Inflammatory macrophage treated with lipopolysaccharide for 1 hour (primary cell): ENCODE measurements around the gene PEMT.

Source experiments
- DNase-seq, 2 donors: peaks; one replicate each; pipeline ENCODE4 v3.0.0-alpha.2; 2020 to 2022

PEMT gene

DNA sequence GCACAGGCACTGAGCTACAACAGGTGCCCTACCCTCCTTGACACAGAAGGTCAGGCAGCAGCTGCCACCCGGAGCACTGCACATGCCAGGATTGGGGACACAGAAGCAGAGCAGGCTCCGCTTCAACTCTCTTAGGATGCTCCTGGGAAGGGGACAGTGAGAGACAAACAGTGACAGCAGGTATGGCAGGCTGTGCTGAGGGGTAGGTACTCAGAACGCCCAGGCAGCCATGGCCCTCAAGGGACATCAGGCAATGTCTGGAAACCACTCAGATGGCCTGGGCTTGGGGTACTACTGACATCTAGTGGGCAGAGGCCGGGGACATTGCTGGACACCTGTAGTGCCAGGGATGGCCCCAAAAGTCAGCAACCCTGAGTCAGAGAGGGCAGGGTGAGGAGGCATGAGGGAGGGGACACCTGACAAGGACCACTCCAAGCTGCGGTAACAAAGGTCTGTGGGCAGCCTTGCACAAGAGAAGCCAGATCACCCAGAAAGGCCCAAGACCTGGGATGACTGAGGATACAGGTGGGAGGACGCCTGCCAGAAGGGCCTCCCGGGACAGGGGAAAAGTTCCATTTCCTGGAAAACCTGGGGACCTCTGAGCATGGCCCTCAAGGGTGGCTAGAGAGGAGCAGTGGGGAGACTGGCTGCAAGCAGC lies 21.2 kb downstream of the PEMT start:
- no peak for DNase-seq

DNA sequence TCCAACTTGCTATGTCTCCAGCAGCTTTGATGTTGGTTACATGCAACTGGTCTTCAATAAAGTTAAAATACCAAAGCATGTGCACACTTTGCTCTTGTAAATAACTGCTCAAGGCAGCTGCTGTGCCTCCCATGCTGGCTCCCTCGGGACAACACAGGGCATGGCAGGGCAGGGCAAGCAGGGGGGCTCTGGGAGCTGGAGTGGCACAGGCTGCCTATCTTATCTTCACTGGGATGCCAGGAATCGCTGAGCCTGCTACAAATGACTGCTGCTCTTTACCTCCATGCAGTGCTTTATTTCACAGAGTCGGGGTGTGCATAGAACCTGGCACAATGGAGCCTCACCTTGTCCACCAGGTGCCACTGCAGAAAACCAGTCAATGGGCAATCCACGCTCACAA lies 21.8 kb downstream of the PEMT start:
- no peak for DNase-seq

DNA sequence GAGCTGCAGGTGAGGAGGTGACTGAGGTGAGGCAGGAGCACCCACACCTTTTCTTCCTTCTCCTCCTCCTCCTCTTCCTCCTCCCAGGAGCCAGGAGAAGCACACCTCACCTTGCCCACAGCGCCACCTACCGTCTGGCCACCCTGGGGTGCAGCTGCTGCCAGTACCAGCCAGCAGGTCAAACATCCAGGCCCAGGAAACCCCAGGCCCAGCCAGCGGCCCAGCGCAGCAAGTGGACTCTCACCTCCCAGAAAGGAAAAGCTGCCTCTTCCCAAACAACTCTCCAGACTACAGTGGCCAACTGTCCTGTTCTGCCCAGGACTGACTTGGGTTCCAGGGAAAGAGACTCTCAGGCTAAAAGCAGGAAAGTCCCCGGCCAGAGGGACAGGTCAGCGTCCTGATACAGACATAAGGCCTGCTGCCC lies 22.7 kb downstream of the PEMT start:
- peak; percentile 15 to 59 for DNase-seq

DNA sequence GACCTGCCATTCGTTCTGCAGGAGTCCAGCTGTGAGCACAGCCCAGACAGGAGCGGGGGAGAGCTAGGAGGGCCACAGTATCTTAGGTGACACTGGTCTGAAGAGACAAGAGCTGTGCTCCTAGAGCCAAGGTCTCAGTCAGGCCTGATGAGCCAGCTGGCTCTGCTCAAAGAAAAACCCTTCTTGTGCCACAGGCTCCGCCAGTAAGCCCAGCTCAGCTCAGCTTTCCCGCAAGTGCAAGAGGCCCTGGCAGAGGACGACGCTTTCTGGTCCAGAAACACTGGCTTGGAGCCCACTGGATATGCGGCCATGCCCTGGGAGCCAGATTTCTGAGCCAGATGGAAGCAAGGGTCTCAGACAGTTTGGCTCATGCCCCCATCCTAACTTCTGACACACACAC lies 23.9 kb downstream of the PEMT start:
- no peak for DNase-seq

DNA sequence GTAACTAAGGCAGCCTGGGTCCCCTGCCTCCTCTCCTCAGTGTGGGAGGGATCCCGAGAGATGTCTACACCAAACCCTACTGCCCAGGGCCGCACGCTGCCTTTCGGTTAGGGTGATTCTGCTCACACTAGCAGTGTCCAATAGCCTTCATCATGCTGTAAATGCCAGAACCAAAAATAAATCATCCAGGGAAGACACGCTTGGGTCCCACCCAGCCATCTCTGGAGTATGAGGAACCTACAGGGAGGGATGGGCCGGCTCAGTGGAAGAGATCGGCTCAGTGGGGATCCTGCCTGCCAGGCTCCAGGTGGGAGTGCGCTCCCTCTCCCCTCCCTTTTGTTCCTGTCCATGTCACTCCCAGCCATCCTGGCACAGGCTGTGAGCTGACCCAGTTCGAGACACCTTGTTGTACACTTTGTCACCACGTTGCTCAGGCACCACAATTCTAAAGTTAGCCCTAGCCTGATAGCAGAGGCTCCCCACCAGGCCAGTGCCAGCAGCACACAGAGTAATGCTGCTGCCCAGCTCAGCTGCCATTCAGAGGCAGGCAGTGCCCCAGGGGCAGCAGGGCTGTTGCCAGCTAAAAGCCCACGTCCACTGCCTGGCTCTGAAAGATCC lies 24.5 kb downstream of the PEMT start:
- DNase-seq, result no peak

DNA sequence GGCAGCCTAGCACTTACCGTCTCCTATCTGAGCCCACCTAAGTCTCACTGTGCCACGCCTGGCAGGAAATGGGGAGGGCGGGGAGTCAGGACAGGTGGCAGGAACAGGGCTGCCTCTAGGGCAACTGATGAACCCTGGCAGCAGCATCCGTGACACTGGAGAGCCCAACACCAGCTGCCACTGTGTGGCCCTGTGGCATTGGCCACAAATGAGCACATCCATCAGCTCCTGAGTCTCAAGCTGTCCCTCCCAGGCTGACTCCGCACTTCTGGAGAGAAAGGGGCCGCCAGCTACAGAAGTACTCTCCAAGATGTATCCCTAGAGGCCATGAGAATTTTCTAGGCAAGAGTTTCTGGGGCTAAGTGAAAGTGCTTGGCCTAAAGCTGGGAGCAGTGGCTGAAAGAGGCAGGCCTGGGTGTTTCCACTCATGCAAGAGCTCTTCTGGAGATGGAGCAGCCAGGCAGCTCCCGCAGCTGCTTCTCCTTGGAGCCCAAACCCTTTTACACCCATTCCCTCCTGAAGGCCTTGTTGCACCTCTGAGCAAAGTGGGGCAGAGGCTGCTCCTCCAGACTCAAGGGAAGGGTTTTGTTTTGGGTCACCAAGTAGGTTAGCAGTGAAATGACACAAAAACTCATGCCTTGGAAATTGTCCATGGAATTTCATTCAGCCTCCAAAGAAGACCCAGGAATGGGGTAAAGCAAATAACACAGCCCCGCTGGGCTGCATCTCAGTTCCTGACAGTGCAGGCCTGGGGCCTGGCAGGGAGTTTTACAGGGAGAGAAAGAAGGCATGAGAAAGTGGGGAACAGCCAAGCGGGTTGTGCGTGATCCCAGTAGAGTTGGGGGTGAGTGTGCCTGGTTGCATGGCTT lies 25.8 kb downstream of the PEMT start:
- no peak for DNase-seq

DNA sequence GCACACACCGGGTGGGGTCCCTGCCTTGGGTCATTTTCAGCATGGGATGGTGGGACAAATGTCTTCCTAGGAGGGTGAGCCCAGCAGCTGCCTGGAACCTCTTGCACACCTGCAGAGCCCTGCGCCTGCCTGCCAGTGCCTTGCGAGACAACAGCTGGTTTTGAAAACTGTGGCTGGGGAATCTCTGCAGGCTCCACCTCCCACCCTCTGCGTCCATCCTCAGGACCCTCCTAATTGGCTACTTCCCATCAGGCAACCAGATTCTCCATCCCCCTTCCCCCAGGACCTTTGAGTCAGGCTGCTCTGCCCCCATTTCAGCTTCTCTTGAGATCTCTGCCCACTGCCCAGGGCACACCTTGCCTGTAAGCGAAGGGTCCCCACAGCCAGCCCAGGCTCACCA lies 26.6 kb downstream of the PEMT start:
- no peak for DNase-seq

DNA sequence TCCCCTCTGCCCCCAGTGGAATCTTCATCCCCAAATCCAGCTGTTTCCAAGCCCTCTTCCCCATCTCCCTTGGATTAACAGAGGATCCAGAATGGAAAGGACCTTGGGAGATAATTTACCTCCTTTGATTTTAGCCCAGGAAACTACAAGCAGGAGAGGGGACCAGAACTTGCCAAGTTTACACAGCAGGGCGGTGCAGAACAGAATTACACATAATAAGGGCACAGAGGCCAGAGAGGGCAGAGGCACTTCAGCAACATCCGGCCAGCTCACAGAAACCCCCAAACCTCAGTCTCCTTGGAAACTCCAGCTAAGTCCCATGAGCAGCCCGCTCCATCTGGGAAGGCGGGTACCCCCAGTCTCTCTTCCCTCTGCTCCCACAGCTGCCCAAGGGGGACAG lies 27.2 kb downstream of the PEMT start:
- no peak for DNase-seq

DNA sequence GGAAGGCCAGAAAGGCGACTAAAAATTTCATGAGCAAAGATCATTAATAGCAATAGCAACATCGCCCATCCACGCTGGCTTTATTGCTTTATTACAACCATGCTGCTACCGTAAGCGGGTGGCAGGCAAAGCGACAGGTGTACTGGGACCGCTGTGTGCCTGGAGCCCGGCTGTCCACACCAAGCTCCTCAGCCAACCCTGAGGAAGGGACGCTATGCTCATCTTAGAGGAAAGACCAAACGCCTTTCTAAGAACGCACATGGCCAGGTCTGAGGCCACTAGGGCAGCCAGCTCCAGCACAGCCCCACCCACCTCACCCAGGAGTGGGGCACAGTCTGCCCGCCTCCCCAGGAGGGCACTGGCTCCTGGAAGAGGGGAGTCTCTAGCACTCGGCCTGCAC lies 28.0 kb downstream of the PEMT start:
- DNase-seq, result no peak

DNA sequence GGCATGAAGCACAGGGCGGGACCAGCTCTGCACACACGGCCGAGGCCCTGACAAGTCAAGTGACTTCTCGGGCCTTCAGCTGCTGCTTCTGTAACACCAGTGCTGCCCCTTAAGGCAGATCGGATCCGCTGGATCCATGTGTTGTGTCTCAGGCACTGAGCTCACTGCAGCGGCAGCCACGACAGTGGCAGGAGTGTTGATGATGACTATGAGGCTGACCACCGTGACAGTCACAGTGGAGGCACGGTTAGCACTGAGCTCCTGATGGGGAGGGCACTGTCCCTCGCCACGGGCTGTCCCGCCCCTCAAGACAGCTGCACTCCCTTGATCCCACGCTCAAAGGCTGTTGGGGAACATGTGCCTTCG lies 29.4 kb downstream of the PEMT start:
- DNase-seq, result no peak

DNA sequence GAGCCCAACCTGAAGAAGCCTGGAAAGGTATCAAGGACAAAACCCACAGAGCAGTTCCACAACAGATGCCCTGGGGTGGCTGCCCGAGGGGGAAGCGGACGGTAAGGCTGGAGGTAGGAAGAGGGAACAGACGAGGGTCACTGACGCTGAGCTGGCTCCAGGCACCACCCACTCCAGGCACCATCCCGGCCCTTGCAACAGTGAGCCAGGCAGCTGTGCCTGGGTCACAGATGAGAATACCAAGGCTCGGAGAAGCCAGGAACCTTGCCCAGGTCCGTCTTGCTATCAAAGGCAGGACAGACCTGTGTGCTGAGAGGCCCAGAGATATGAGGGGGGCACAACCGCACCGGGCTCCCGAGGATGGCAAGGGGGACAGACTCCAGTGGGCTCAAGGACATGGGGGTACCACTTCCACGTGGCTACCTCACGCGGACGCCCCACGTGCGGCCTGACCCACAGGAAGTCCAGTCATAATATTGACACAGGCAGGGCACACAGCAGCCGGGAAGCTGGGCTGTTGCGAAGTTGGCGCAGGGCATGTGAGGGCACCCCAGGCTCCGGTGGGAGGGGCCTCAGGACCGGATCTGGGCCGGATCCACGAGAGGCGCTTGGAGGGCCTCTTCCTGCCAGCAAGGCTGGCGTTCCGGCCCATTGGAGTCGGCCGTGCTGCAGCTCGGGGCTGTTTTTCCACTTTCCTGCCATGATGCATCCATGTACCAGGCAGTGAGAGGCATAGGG lies 29.9 kb downstream of the PEMT start:
- peak; percentile 18 for DNase-seq

DNA sequence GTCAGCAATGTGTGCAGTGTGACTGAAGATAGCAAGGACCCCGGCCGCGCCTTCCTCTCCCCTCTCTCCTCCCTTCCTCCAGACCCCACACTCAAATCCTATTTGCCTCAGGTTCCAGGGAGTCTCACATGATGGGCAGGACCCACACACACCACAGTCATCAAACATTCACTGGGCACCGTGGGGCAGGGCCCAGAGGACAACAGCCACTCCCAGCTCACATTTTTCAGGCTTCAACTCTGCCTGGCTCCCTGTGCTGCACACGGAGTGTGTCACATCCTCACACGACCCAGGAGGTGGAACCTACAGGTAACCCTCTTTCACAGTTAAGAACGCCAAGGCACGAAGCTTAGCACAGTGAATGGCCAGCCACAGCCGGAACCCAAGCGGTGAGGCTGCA lies 30.5 kb downstream of the PEMT start:
- no peak for DNase-seq

DNA sequence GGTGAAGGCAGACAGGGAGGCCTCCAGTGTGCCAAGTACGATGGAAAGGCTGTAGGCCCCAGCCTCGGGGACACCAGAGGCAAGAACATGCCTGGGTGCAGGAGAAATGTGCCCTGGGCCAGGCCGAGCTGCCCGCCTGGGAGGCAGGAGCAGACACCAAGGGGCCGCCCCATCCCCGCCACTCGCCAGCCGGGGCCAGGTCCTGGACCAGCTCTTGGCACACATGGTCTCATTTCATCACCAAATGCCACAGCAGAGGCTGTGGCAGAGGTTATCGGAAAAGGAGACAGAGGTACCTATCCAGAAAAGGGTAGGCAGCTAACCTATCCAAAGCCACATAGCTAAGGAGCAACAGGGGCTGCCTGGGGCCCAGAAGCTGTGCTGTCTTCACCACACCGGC lies 31.3 kb downstream of the PEMT start:
- no peak for DNase-seq

DNA sequence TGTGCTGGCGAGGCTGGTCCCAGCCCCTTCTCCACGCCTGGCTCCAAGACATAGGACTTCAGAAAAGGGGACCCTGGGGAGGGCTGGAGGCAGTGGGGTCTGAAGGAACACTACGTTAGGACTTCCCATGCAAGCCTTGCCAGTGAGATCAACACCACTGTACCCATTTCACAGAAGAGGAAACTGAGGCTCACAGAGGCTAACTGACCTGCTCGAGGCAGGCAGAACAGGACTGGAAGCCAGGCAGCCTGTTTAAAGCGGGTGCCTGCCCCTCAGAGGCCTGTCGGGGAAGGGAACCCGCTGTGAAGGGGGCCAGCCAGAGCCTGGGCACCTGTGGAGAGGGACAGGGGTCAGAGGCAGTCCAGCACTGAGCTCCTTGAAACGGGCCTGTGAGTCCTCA lies 32.3 kb downstream of the PEMT start:
- no peak for DNase-seq

DNA sequence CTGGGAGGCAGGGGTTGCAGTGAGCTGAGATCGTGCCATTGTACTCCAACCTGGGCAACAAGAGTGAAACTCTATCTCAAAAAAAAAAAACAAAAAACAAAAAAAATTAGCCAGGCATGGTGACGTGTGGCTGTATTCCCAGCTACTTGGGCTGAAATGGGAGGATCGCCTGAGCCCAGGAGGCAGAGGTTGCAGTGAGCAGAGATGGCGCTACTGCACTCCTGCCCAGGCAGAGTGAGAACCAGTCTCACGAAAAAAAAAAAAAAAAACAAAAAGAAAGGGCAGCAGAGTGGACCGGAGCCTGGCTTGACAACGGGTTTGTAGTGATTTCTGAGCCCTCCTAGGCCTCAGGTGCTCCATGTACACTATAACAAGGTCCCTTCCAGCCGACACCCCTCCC lies 33.1 kb downstream of the PEMT start:
- DNase-seq, result no peak

DNA sequence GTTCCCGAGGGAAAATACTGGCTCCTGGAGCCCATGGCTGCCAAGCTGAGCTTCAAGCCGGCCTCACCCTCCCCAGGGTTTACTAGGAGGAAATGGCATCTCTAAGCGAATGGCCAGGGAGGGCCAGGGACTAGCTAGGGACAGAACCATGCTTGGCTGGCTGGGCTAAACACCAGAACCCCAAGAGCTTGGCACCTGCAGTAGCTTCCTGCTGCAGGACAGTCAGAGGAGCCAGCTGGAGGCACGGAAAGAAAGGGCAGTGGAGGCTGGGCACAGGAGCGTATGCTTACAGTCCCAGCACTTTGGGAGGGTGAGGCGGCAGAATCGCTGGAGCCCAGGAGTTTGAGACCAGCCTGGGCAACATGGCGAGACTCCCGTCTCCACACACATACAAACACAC lies 33.7 kb downstream of the PEMT start:
- DNase-seq, result no peak

DNA sequence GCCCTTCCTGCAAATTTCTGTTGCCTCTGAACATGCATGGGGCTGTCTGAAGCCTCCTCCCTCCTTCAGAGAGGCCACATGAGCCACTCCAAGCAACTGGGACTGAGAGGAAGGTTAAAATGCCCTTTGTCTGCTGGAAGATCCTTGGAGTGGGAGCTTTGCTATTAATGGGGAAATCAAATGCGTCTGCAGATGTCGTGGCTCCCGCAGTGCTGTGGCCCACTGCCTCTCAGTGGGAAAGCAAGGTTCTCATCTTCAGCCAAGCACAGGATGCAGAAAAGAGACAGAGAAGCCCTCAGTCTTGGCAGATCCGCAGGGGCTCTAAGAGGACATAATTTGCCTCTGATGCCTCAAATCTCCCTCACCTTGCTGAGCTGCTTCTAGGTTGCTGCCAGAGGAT lies 34.8 kb downstream of the PEMT start:
- DNase-seq, result no peak

DNA sequence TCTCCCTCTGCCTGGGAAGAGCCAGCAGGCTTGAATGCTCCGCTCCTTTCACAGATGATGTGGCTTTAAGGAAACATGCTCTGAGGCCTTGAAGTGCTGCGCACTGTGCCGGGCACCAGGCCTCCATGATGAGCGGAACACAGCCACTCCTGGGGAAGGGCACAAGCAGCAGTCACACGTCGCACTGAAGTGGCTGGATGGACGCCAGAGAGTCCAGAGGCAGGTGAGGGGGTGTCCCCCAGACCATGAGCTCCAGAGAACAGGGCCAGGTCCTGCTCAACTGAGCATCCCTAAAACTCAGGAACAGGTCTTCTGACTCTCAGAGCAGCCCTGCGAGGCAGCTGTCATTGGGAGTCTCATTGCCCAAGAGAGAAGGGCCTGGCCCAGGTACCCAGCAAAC lies 35.6 kb downstream of the PEMT start:
- no peak for DNase-seq

DNA sequence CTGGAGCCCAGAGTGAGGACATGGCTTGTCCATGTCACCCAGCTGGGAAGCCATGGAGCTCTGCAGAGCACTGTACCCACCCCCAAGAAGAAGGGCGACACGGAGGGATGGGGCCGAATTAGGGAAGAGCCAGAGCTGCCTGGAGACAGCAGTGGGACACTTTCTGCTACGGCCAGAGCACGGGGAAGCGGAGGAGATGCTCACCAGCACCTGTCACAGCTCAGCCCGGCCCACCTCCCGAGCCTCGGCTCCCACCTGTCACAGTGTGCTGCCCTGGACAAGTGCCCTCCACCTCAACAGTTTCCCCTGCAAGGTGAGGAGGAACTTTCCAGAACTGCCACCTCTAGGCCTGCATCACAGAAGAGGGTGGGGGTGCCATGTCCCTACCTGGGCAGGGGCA lies 36.4 kb downstream of the PEMT start:
- DNase-seq, result no peak

DNA sequence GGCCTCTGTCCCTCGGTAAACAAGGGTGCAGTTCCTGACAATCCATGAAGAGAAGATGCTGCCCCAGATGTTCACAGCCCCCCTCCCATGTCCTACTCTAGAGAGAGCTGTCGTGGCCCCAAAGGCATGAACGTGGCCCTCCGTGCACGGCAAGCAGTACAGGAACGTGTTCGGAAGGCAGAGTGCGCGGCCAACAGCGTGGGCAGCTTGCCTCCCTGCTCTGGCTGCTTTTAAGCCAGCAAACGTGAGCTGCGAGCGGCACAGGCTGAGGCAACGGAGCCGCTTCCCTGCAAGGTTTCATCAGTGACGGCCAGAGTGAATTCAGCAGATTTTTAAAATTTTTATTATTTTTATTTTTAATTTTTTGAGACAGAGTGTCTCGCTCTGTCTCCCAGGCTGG lies 37.2 kb downstream of the PEMT start:
- DNase-seq, result no peak

DNA sequence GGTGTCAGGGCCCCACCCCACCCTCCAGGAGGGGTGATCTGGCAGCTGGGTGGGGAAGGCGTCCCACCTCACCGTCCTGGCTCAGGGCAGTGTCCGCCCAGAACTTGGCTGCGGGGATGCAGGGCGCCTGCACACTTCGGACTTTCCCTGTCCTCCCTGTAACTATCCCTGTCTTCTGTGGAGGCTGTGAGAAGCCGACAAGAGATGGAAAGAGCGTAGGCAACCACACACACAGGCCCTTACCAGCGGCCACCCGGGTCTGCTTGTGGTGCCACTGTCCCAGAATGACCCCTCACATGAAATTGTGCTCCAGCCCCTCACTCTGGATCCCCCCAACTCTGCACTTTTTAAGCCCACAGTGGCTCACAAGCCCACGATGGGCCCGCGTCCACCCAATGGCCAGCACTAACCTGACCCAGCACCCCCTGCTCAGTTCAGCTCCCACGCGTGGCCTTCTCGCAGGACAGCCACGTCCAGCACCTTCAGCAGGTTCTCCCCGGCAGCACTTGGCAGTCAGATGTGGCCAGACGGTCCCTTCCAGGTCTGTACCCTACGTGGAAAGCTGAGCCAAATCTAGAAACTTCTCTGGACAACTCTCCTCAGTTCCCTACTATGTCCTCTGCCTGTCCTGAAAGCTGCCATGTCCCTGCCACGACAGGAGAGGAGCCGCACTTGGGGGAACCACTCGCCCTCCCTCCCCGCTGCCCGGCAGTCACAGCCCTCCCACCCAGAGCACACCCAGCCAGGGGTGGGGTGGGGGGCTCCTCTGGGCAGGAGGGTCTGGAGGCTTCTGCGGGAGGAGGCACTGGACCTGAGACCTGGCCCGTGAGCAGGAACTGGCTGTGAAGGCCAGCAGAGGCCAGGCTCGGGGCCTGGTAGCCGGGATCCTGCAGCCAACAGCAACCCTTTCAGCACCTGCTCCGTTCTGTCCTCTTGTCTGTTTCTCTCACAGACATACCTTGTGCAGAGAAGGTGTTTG lies 38.0 kb downstream of the PEMT start:
- no peak for DNase-seq
